Stimulated activated CD4-positive, alpha-beta T cell treated with anti-CD3 and anti-CD28 coated beads, TNF-alpha, amount 100 ng/mL, for 48 hours (primary cell): Measurements from ENCODE around the gene RTP2.

Experiments used
- DNase-seq, 3 donors: peaks; one replicate each; pipeline ENCODE4 v3.0.0-alpha.2; 2020; ENCODE audit warnings: low read depth in 3 of 3

Gene RTP2, protein sequence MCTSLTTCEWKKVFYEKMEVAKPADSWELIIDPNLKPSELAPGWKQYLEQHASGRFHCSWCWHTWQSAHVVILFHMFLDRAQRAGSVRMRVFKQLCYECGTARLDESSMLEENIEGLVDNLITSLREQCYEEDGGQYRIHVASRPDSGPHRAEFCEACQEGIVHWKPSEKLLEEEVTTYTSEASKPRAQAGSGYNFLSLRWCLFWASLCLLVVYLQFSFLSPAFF

DNA sequence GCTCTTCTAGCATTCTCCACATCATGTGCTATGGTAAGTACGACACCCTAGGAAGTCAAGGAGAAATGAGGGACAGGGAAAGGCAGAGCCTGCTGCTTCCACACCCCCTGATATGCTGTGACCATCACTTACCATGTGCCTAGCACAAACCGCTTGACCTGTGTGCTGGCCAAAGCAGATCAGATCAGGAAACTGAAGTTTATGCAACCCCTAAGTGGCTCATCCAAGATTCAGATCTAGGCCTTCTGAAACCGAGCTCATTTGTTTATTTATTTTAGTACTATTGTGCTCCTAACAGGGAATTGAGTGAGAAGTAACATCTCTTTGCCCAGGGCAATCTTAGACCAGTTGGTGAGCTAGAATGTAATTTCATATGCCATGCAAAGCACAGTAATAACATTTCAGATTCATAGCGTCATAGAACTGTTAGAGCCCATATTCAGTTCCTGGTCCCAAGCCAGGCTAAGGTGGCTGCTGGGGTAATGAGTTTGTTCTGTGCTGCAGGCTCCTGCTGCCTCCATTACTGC lies at the start of gene RTP2:
RTP2 (minus strand) TSS at position 51 of the 527 bp plus-strand sequence. CDS start 429 bp downstream, outside the sequence.
- no peak for DNase-seq

DNA sequence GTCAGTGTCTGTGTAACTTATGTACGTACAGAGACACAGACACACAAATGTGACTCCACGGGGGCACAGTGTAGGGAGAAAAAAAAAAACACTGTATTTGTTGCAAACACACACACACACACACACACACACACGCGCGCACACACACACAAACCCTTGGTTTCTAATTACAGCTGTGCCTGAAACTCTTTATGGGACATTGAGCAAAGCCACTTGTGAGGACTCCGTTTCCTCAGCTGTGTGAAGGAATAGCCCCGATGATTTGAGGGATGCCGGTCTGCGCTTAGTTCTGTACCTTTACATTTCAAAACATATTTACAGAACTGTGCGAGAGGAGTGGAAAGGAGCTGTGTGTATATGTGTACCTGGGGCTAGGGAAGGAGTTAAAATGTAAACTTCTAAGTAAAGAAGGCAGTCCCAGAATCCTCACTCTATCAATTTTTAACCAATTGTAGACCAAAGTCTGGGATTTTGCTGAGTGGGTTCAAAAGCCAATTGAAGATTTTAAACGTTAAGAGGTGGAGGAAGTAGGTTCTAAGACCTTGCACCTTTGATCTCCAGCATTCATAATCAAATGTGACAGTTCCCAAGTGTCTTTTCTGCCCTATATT lies 48.3 kb upstream of the RTP2 start:
- DNase-seq: no peak

DNA sequence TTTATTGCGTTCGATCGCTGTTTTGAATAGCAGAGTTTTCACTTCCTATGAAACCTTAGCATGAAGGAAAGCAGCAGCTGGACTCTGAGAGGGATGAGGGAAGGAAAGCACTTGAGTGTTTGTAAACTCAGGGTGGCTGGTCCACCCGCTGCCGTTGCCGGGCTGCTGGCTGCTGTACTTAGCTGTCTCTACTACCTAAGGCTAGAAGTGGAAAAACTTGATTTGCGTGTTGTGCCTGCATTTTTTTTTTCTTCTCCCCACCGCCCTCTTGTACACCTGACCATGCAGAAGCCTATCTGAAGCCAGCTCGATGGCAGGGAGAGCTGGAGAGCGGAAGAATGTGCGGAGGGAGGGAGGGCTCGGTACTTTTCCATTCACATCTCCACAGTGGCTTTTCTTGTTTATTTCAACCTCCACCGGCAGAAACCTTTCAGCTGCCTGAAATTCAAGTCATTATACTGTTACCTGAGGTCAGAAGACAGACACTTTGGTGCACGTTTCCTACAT lies 47.7 kb upstream of the RTP2 start:
- no peak for DNase-seq

DNA sequence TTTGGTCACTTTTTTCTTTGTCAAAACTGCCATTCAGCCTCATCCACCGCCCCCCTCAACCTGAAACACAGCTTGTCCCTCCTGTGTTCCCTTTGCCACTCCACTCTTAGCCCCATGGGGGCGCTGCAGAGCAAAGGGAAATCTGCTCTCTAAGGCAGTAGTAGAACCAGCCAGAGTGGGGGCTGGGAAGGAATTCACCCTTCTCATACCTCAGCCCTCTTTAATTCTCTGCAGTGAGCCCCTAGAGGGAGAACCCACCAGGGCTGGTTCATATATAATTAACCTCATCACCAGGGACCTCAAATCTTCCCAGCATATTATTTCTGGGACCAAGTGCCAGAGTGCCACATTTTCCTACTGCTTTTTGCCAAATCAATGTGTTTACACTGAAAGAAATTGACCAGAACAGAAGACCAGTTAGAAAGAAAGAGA lies 45.7 kb upstream of the RTP2 start:
- peak; percentile 87 to 89 (median 87) for DNase-seq

DNA sequence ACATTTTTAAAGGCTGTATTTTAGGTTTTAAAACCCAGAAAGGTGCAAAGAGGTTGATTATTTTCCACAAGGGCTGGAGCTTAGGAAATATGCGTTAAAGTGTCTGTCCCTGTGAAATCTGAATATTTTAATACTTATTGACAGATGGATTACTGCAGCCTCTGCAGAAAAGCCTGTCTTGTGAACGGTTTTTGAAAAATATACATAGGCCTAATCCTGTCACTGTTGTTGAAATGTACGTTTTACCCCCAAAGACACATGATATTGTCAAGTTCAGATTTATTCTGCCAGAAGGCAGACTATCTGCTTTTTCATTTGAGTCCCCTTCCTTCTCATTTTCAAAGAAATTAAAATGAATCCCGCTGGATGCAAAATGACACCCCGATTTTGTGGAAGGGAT lies 45.1 kb upstream of the RTP2 start:
- DNase-seq: no peak

DNA sequence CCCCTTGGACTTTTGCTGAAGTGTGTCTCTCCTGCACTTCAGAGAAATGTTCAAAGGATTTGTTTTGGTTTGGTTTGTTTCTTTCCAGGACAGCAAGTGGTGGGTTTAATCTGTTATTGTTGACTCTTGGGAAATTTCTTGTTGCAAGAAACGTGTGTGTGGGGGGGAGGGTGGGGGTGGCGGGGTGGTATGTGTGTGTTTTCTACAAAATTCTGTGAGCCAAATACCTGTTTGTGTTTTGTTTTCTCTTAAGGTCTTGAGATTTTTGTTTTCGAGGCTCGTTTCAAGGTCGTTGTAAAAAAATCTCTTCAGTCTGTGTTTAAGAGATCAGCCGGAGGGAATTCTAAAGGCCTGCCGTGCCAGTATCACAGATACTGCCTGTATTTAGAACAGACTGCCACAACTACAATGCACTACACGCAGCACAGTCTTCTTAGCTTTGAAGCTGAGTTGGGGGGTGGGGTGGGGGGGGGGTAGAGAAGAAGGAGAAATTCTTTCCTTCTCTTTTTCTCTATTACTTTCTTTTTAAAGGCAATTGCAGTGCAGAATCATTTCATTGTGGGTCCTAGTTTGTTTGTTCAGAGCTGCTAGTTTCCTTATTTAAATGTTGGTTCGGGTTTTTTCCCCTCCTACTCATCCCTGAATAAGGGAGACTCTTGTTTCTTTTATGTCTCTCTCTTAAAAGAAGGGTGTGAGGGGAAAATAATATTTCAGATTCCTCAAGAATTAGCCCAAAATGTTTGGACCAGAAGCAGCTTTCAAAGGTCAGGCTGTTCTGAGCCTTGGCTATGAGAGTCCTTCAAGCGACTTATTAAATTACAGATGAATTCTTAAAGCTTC lies 44.3 kb upstream of the RTP2 start:
- DNase-seq: no peak

DNA sequence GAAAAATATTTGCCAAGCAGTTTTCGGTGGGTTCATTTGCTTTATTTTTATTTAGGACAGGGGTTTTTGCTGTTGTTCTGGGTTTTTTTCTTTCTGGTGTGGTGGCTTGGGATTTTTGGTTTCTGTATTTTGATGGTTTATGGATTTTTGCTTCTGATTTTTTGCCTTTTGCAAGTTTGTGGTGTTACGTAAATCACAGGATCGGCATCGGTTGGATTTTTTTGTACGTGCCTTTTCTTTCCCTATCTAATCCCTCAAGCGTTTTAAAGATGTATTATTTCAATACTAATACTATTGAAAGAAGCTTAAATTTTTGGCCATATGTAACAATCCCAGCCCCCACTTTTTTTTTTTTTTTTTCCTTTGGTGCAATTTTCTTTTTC lies 43.7 kb upstream of the RTP2 start:
- no peak for DNase-seq

DNA sequence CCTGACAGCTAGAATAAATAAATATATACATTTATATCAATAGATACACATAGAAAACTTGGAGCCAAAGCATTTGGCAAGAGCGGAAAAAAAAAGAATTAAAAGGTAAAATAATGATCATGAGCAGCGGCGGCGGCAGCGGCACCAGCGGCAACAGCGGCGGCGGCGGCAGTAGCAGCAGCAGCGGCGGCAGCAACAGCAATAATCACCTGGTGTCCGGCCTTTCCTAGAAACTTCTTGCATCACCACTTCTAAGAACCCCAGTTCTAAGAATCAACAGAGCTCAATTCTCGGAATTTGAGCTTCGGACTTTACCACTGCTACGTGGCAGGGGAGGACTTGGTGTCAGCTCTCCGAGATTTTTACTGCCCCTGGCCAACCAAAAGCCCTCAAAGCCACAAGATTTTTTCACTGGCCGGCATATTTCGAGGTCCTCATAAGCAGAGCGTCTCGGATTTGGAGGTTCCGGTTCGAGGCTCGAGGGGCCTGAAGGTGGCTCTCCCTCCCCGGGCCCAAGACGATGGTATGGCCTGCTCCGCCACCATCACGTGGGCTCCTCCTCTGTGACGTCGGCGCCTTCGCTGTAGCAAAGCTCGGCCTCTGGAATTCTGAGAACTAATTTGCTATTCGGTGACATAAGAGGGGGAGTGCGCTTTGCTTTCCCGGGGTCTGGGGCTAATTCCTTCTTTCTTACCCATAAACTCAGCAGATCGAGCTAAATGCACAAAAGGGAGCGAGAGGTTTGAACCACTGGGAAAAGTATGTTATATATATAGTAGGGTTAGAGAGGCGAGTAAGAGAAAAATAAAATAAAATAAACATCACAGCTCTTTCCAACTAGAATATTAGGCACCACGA lies 43.1 kb upstream of the RTP2 start, which contains the start of gene BCL6:
BCL6 (minus strand) TSS at position 268 of the 858 bp plus-strand sequence. CDS start 11,775 bp downstream, outside the sequence.
- DNase-seq: peak in 2 of 3 donors; percentile 74 to 78

DNA sequence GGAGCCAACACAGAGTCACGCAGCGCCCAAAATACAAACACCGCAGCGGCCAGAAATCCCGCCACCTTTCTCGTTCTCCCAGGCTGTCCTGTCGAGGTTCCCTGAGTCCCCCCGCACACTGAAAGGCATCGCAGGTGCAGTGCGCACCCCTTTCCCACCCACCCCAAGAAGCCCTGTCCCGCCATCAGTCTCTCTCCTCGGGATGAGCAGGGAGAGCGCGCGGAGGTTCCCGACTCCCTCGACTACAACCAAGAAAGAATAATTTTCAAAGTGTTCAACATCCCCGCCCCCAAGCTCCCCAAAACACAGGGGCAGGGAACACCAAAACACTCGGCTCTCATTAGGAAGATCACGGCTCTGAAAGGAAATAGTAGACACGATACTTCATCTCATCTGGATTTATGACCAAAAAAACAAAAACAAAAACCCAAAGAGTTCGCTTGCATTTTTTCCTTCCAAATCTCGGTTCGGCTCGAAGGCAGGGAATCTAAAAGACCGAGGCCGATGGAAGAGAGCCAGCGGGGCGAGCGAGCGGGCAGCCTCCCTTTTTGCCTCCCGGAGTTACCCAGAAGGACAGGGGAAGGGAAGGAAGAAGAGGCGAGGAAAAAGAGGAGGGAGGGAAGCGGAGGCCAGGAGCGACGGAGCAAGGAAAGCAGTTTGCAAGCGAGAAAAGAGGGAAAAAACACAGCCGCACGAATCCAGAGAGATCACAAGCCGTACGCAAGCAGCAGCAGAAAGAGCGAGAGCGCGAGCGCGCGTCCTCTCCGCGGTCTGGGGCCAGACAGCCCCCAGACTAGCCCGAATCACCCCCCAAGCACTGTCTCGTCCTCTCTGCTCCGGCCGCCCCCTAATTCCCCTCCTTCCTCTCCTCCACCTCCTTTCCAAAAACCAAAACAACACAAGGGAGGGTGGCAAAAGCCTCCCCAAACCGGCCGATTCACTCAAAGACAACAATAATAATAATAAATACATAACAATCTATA lies 42.1 kb upstream of the RTP2 start:
- no peak for DNase-seq

DNA sequence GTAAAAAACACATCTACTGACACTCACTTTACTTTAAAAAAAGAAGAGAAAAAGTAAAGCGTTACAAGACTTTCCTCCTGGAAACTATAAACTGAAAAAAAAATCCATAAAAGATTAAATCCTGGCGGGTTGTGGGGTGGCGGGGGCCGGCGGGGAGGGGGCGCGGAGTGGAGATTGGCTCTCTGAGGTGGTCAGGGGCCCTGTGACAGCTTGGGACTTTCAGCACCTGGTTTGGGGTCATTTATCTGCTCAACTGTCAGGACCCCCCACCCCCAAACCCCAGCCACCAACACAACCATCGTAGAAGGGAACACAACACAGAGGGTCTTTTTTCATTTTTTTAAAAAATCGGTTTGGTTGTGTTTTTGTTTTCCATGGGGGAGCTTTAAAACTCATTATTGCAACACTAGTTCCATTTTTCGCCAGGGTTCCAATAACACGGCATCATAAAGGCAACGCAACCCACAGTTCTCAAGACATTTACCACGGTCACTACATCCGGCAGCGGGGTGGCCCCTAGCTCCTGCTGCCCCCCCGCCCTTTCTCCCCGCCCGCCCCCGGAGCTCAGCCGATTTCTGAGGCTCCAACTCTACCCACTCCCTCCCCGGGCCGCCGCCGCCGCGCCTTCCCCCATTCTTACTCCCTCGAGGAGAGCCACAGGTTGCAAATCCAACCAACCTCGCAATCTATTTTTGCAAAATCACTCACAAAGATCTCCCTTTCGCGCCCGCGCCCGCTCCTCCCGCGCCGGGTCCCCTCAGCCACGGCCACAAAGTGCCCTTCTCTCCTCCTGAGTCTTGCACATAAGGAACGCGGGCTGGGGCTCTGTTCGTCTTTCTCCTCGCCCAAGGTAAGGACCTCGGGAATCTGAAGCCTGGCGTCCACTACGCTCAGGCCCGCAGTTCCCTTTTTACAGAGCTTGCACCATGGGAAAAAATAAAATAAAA lies 41.1 kb upstream of the RTP2 start:
- no peak for DNase-seq

DNA sequence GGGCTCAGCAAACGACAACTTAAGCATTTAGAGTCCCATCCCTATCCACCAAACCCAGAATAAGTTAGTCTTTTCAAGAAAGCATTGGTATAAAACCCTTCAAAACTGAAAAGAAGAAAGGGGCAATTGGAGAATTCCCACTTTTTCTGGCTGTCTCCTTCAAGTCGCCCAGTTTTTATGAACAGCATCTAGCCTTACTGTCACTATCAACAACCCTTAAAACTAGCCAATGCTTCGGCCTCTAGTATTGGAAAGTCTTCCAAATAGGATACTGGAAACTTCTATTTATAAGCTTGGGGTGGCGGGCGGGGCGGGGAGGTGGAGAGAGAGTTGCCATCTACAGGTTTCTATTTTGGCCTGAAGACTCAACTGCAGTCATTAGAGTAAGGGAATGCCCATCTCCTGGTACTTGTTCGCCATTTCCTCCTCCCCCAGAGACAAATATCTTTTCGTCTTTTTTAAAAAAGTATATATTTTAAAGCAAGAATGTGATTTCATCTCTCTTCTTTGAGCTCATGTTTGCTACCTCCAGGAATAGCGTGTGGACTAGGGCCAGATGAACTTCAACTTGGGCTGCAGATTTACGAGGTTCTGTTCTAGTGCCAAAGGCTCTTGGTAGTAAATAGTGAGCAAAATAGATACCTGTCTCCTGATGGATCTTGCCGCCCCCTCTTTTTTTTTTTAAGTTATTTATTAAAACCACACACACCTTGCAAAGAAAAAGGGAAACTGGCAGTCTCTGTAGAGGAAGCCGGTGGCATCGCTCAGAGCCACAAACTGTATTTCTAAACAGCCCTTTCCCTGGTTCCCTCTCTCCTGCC lies 40.2 kb upstream of the RTP2 start:
- no peak for DNase-seq

DNA sequence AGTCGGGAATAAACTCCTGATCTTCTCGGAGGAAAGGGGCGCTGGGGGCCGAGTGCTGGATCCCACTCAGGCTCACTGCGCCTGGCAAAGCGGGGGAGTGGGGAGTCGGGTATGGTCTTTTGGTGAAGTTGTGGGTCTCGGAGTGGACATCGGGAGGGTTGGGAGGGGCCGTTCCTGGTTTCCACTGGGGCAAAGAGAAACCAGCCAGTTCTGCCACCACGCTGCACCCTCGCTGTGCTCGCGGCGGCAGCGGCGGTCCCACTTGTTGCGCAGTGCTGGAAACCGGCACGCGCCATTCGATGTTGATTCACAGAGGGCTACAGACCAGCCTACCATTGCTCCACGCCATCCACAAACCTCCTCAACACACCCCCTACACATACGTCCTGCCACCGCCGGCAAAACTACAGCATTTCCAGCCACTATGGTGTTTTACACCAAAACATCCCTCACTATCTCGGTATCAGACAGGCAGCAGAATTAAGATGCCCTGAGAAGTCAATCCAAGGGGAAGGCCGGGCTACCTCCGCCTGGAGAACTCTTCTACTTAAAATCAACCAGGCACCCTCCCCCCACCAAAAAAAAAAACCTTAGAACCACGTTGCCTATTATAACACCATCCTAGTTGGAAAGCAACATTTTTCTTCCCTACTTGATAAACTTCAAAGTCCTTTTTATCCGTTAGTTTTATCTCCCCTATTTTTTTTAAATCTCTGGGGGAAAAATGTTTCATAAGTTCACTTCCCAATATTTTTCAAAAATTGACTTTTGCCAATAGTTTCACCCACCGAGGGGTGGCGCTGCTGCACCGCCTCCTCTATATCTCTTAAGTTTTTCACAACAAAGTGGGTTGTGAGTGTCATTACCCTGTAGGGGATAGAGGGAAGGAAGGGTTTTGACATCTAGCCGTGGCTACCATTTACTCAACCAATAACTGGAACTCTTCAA lies 39.3 kb upstream of the RTP2 start:
- peak in 1 of 3 donors; percentile 71 for DNase-seq

DNA sequence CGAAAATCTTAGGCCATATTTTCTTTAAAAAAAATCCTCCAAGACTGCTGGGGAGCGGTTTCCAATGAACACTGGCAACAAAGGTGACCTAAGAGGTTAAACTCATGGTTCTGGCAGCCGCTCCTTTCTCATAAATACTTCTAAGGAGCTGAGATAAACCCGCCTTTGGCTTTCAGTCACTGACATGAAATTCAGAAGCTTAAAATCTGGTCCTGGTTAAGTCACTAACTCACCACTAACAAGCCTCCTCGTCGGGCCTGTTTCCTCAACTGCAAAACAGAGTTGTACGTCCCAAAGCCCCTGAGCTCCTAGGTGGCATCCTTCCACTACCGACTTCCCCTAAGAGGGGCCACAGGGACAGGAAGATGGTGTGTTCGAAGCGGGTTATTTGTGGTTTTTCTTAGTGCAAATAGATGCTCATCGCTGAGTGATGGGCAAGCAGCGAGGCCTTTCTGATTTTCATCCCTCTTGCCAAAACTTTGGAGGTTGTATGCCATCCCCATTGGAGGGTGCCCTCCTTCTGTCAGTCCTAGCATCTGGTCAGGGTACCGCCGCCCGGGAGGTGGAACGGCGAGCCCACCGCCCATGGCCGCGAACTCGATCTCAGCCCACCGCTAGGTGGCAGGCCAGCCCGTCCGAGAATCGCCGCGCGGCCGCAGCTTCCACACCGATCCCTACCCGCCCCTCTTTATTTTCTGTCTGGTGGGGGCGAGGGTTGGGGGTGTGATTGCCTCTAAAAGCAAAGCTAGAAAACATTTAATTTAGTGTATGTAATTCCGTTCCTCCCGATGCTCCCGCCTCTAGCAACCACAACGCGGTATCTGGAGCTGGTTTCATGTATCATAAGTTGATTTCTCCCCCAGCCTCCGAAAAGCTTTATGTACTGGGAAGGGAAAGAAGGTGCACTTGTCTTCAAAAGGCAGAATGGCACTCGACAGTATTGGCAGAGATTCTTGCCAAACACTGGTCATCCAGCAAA lies 38.4 kb upstream of the RTP2 start:
- DNase-seq: peak in 1 of 3 donors; percentile 71

DNA sequence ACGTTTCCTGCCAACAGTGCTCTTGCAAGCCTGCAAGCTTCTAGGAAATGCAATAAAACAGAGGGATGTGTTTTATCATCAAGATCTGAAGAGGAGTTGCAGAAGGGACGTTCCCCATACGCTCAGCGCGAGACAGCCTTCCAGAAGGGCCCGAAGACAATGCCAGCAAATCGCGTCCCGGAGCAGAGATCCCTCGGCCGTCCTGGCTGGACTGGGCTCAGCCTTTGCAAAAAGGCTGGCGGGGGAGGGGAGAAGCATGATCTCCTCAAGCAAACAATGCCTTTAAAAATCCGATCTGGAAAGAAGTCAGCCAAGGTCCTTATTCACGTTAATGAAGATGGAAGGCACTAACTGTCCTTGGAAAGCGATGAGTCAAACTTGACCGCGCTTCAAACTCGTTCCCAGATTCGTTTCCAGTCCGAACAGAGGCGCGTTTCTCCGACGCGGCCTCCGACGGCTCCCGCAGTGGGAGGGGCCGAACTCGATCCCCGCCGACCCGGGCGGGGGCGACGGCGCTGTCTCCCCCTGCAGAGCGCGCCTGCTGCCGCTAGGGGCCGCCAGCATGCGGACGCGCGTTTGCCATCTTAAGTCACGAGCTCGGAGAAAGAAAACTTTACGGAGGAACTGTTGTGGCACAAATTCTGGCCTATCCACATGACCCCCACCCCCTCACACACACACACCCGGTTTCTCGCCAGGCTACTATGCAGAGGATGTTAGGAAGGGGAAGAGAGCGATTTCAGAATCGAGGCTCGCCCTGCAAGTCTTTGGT lies 37.4 kb upstream of the RTP2 start:
- peak in 2 of 3 donors; percentile 69 to 76 for DNase-seq

DNA sequence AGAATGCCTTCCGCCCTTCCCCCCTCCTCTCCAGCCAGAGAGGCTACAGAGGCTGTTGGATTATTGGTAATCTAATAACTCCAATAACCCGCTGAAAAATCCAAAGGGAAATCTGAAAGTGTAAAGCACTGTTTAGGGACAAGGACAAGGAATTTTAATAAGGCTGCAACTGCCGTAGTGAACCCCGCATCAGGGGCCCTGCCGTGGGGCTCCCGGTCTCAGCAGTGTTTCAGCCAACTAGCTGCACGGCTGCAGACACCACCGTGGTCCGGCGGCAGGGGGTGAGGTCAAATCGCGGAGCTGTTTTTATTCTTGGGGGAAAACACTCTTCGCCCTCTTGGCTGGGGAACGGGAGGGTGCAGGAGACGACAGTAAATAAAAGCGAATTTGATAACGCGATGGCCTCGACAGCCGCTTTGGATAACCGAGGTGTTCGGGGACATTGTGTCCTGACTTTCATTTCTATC lies 36.8 kb upstream of the RTP2 start:
- DNase-seq: no peak
